Limb (tissue), 2 donors: ENCODE results near the gene GJC2.

Source experiments
- DNase-seq, 2 donors: peaks; one replicate each; pipeline ENCODE4 v3.0.0-alpha.2; 2016; ENCODE audit errors: extremely low spot score in 2 of 2

Gene GJC2

DNA sequence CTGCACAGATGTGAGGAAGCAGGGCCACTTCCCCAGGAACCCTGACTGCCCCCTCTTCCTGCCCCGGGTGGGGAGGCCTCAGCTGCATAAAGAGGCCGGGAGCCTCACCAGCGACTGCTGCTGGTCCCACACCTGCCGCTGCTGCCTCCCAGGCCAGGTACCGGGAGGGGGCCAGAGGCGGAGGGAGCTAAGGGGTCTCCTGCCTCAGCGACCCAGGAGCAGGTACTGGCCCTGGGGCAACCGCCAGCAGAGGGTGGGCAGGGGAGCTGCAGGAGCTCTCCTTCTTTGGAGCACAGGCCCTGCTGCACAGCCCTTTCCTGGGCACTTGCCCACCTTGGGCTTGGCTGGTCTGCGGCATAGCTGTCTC, 6.8 kb downstream of the GJC2 start:
- DNase-seq: no peak

GRCh38 chr1:228156941-228157728, 7.4 kb downstream of the GJC2 start:
- DNase-seq: no peak

GRCh38 chr1:228157729-228158126, 8.0 kb downstream of the GJC2 start:
- peak in 1 of 2 donors; percentile 27 for DNase-seq

DNA sequence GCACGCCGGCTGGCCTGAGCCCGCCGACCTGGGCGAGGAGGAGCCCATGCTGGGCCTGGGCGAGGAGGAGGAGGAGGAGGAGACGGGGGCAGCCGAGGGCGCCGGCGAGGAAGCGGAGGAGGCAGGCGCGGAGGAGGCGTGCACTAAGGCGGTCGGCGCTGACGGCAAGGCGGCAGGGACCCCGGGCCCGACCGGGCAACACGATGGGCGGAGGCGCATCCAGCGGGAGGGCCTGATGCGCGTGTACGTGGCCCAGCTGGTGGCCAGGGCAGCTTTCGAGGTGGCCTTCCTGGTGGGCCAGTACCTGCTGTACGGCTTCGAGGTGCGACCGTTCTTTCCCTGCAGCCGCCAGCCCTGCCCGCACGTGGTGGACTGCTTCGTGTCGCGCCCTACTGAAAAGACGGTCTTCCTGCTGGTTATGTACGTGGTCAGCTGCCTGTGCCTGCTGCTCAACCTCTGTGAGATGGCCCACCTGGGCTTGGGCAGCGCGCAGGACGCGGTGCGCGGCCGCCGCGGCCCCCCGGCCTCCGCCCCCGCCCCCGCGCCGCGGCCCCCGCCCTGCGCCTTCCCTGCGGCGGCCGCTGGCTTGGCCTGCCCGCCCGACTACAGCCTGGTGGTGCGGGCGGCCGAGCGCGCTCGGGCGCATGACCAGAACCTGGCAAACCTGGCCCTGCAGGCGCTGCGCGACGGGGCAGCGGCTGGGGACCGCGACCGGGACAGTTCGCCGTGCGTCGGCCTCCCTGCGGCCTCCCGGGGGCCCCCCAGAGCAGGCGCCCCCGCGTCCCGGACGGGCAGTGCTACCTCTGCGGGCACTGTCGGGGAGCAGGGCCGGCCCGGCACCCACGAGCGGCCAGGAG, 8.6 kb downstream of the GJC2 start:
- peak in 1 of 2 donors; percentile 29 for DNase-seq

DNA sequence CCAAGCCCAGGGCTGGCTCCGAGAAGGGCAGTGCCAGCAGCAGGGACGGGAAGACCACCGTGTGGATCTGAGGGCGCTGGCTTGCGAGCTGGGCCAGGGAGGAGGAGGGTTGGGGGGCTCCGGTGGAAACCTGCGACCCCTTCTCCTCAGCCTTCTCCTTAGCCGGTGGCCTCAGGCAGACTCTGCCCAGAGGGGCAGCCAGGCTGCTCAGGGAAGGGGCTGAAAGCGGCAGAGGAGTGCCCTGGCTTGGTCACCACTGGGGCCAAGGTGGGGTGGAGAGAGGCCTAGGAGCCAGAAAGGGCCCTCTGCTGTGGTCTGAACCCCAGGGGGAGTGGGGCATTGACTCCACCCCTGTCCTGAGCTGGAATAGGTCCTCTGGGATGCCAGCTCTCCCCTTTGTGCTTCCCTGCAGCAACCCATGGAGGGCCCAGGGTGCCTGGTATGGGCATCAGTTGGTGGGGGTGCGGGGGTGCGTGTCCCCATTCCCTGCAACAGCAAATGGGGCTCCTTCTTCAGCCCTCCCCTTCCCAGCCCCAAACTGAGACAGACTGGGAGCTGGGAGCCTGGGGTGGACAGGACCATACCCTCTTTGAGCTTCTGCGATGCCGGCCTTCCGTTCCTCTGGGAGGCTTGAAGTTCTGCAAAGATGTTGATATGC, 9.4 kb downstream of the GJC2 start:
- no peak for DNase-seq

DNA sequence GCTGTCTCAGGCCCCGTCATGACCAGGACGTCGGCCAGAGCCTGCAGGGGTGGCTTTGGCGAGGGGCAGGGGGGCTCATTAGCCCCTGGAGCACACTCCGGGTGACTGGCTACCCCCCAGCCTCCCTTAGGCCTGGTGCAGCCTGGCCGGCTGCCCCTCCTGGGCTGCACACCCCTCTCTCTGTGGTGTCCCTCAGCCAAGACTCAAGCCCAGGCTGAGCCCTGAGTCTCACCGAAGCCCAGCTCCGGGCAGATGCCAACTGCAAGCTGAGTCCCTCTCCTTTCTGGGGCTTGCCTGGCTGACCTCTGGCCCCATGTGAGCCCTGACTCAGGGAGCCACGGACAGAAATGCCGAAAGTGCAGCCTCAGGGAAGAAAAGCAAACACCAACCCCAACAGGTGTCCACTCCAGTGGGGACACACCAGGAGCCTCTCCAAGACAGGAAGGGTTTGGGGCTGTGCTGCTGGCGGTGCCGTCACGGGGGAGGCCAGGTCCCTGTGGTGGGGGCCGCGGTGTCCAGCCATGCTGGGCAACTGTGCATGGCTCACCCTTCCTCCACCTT, 10.6 kb downstream of the GJC2 start:
- DNase-seq: no peak

- no peak for DNase-seq
These were observed 11.6 kb downstream of the GJC2 start for GRCh38 chr1:228161362-228161761.

- DNase-seq: no peak
These were observed 12.1 kb downstream of the GJC2 start for GRCh38 chr1:228161866-228162265.

DNA sequence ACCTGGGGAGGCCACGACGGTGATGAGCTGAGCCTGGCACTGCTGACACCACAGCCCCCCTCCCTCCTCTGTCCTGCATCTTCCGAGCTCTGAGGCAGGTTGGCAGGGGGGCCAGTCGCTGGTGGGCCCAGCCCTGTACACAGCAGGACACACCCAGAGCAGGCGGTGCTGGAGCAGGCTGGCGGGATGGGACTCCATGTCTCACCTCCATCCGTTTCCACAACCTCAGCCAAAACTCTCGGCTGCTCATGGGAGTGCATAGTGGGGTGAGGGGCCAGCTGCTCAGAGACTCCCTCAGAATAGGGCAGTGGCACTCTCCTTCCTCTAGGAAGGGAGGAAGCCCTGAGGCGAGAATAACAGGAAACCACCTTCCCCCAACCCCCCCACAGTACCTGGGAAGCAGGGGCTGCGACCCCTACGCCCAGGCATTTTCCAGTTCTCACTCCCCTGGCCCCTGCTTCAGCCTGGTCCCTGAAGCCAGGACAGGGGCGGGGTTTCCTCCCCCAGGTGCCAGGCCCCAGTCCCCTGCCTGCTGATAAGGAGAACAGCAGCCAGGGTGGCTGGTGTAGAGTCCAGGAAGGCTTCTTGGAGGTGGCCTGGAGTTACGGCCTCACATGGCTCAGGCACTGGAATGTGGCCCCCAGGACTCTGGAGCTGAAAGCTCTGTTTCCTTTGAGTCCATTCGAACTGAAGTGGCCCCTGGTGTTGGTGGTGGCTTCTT, 12.7 kb downstream of the GJC2 start:
- DNase-seq: no peak

DNA sequence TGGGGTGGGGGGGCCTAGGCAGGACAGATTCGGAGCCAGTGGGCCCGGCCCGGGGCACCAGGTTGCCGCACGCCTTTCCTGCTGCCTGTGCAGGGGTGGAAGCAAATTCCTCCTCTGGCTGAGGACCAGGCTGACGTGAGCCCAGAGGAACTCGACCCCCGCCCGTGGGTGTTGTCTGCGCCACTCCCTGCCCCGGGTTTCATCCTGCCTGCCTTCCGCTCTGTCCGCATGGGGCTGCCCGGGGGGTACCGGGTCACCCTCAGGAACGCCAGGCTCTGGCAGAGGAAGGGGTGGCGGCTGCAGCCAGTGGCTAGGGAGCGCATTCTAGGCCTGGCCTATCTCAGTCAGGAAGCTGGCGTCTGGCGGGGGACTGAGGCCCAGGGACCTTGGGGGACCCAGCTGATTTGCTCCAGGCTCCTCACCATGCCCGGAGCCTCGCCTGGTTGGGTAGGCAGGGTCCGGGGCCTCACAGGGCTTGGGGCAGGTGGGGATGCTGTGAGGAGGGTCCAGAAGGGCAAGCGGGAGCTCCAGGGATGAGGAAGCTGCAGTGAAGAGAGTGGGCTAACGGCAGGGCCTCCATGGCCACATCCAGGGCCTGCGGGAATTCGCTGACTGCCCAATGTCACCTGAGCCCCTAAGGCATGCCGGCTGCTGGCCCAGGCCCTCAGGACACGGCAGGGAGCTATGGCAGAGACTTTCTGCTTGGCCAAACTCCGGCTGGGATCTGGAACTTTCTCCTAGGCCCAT, 13.4 kb downstream of the GJC2 start:
- DNase-seq: no peak

DNA sequence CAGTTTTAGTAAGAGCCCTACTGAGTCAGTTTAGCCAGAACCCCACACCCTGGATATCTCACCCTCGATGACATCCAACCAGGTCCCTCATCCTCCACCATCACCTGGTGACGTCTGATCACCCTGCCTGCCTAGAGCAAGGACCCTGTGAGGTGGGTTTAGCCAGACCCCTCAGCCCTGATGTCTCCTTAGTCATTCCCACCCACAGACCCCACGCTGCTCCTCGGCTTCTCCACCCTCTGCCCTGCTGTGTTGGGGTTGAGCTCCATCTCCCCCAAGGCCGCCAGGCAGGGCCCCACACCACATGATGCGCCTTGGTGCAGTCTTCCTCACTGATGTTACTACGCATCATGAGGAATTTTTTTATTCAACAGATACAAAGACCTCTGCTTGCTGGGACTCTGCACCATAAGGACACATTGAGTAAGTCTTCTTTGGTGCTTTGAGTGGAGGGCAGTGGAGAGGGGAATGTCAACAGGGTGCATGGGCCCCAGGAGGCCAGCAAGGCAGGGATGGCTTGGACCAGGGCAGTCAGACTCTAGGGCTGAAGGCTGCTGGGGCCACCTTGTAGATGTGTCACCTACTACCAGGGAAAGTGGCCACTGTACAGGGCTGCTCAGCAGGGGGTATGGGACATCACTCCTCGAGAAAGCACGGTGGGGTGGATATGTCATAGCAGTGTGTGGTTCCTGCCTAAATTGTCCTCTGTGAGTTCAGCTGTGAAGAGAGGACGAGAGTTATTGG, 14.2 kb downstream of the GJC2 start:
- peak in 1 of 2 donors; percentile 28 for DNase-seq

DNA sequence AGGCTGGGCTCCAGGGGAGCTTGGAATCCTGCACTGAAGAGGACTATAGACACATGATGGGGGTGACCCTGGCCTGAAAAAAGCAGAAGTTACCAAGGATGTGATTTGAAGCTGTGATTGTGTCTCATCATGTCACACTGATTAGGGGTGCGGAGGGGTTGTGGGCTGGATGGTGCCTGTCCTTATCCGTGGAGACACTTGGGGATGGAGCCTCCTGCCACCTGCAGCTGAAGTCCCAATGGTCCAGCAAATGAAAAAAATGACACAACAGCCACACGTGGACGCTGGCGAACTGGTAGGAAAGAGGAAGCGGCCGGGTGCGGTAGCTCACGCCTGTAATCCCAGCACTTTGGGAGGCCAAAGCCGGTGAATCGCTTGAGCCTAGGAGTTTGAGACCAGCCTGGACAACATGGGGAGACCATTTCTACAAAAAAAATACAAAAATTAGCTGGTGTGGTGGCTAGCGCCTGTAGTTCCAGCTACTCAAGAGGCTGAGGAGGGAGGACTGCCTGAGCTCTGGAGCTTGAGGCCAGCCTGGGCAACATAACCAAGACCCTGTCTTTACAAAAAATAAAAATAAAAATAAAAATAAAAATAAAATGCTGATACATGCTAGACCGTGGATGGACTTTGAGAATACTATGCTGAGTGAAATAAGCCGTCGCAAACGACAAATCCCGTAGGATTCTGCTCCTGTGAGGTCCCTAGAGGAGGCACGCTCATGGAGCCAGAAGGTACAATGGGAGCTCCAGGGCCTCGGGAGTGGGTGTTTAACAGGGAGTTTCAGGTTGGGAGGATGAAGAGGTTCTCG, 15.0 kb downstream of the GJC2 start:
- peak in 1 of 2 donors; percentile 24 for DNase-seq

- peak; percentile 99 to 100 for DNase-seq
These were observed 15.8 kb downstream of the GJC2 start, which contains the start of gene IBA57 for GRCh38 chr1:228165372-228166169. IBA57 (plus strand) TSS chr1:228165804; CDS start chr1:228165817, 13 bp downstream.

GRCh38 chr1:228166170-228166936, 16.6 kb downstream of the GJC2 start:
- peak in 1 of 2 donors; percentile 45 for DNase-seq

- DNase-seq: no peak
These were observed 19.0 kb downstream of the GJC2 start for GRCh38 chr1:228168563-228169270.

- no peak for DNase-seq
These were observed 19.6 kb downstream of the GJC2 start for GRCh38 chr1:228169345-228169744.
